K562 (cell line): Measurements from ENCODE around the gene KRT35. TPM values are rescaled to one million over a fixed set of nuclear protein-coding genes. Genes with fewer than 3 reads are reported as not detected.

Experiments
- ARID1B ChIP-seq: fragments of 450-650 bp; IDR thresholded peaks from 2 replicates; pipeline ENCODE4 v1.6.1; 2016; ENCODE audit warnings: antibody characterized with exemption, mild to moderate bottlenecking, inconsistent platforms
- ARID3B ChIP-seq: fragments of 250-450 bp; sonication (Bioruptor Pico); IDR thresholded peaks from 2 replicates; pipeline ENCODE4 v1.4.0; 2020; ENCODE audit warnings: borderline replicate concordance
- CBFA2T3 ChIP-seq: fragments of 450-650 bp; IDR thresholded peaks from 2 replicates; pipeline ENCODE4 v1.6.1; 2017
- CCNT2 ChIP-seq: IDR thresholded peaks from 2 replicates; pipeline ENCODE4 v1.6.1; 2011; ENCODE audit warnings: borderline replicate concordance, low read depth, mild to moderate bottlenecking, moderate library complexity, mixed read lengths, low read length; ENCODE audit not compliant: insufficient read length; ENCODE audit errors: extremely low read depth
- CREM ChIP-seq: IDR thresholded peaks from 2 replicates; pipeline ENCODE4 v1.6.1; 2014; ENCODE audit warnings: antibody characterized with exemption, low read depth
- CTBP1 ChIP-seq: fragments of 450-650 bp; IDR thresholded peaks from 2 replicates; pipeline ENCODE4 v1.6.1; 2016; ENCODE audit warnings: borderline replicate concordance
- DNMT1 ChIP-seq: fragments of 450-650 bp; IDR thresholded peaks from 2 replicates; pipeline ENCODE4 v1.6.1; 2016; ENCODE audit warnings: antibody characterized with exemption, mild to moderate bottlenecking
- HDAC3 ChIP-seq: fragments of 450-650 bp; IDR thresholded peaks from 2 replicates; pipeline ENCODE4 v1.6.1; 2018; ENCODE audit warnings: borderline replicate concordance, mild to moderate bottlenecking, moderate library complexity; ENCODE audit not compliant: partially characterized antibody
- HLTF ChIP-seq: fragments of 450-650 bp; IDR thresholded peaks from 2 replicates; pipeline ENCODE4 v1.6.1; 2016
- KLF10 ChIP-seq: fragments of 250-450 bp; sonication (Bioruptor Pico); IDR thresholded peaks from 2 replicates; pipeline ENCODE4 v1.6.1; 2021; ENCODE audit warnings: matching md5 sums
- NR2C1 ChIP-seq, 2 experiments: fragments of 450-650 bp; IDR thresholded peaks; 2 replicates each; pipeline ENCODE4 v1.6.1; 2017; ENCODE audit warnings: mild to moderate bottlenecking in 2 of 2, antibody characterized with exemption in 1 of 2, inconsistent platforms in 1 of 2, missing compliant biosample characterization in 1 of 2, missing genetic modification characterization in 1 of 2
- NR2C2 ChIP-seq, 2 experiments: fragments of 200-800 bp in 1 of 2; sonication (Bioruptor generic) in 1 of 2; sonication (generic) in 1 of 2; formaldehyde crosslinking in 1 of 2; IDR thresholded peaks; 2 replicates each; pipeline versions ENCODE4 v1.6.1 to v1.8.0; 2016 to 2022; ENCODE audit warnings: mild to moderate bottlenecking in 1 of 2, missing compliant biosample characterization in 1 of 2, missing genetic modification characterization in 1 of 2, missing genetic modification reagents in 1 of 2
- PATZ1 ChIP-seq: fragments of 250-450 bp; sonication (Bioruptor Pico); IDR thresholded peaks from 2 replicates; pipeline ENCODE4 v1.5.0; 2020; ENCODE audit warnings: mild to moderate bottlenecking, borderline replicate concordance
- PHF20 ChIP-seq: fragments of 450-650 bp; IDR thresholded peaks from 2 replicates; pipeline ENCODE4 v1.6.1; 2018; ENCODE audit not compliant: partially characterized antibody
- PTRF ChIP-seq: fragments of 450-650 bp; IDR thresholded peaks from 2 replicates; pipeline ENCODE4 v1.6.1; 2016; ENCODE audit warnings: mild to moderate bottlenecking, missing genetic modification characterization, missing compliant biosample characterization
- SMAD1 ChIP-seq: fragments of 150-350 bp; IDR thresholded peaks from 2 replicates; pipeline ENCODE4 v1.6.1; 2014; ENCODE audit warnings: low read length, low read depth; ENCODE audit not compliant: partially characterized antibody
- SMAD4 ChIP-seq: fragments of 250-450 bp; sonication (Bioruptor Pico); conservative IDR thresholded peaks from 2 replicates; pipeline ENCODE4 v1.8.0; 2021; ENCODE audit warnings: inconsistent platforms, mild to moderate bottlenecking, moderate library complexity
- SMARCE1 ChIP-seq: fragments of 450-650 bp; IDR thresholded peaks from 2 replicates; pipeline ENCODE4 v1.7.1; 2016; ENCODE audit warnings: mild to moderate bottlenecking
- TFAM ChIP-seq: fragments of 250-450 bp; sonication (Bioruptor Pico); conservative IDR thresholded peaks from 2 replicates; pipeline ENCODE4 v1.5.0; 2021; ENCODE audit warnings: mild to moderate bottlenecking, moderate library complexity
- ZNF217 ChIP-seq: sonication (generic); formaldehyde crosslinking; IDR thresholded peaks from 2 replicates; pipeline ENCODE4 v1.8.0; 2022; ENCODE audit warnings: mild to moderate bottlenecking, missing genetic modification reagents
- ZNF3 ChIP-seq: fragments of 250-450 bp; sonication (Bioruptor Pico); IDR thresholded peaks from 2 replicates; pipeline ENCODE4 v1.5.0; 2021; ENCODE audit warnings: mild to moderate bottlenecking, moderate library complexity
- ZNF347 ChIP-seq: fragments of 450-650 bp; formaldehyde crosslinking; IDR thresholded peaks from 2 replicates; pipeline ENCODE4 v1.4.0; 2020; ENCODE audit warnings: low read depth, mild to moderate bottlenecking, moderate library complexity
- ZNF592 ChIP-seq: fragments of 450-650 bp; IDR thresholded peaks from 2 replicates; pipeline ENCODE4 v1.6.1; 2017; ENCODE audit warnings: antibody characterized with exemption, mild to moderate bottlenecking
- polyA plus RNA-seq, 8 experiments: library from polyadenylated mRNA; depleted of rRNA in 4 of 8; stranded (reverse) in 5 of 8; unstranded in 3 of 8; fragments of >200 nt; fragmentation: Nextera tagmentation in 2 of 8; fragmentation: Illumina TruSeq in 1 of 8; extraction: Ambion mirVana in 2 of 8; extraction: Trizol in 1 of 8; gene quantifications; 2 replicates each; pipeline versions ENCODE4 v1.2.1 to v1.2.3, GENCODE V29; 2011 to 2014; ENCODE audit warnings: inconsistent platforms in 1 of 8, missing spikeins in 1 of 8
- total RNA-seq, 7 experiments: library from RNA; depleted of rRNA in 6 of 7; stranded (reverse); fragments of >200 nt in 6 of 7; fragmentation: Illumina TruSeq in 2 of 7; extraction: Trizol in 2 of 7; gene quantifications; 2 replicates each; pipeline versions ENCODE4 v1.2.1 to v1.2.3, GENCODE V29; 2011 to 2021; ENCODE audit warnings: low replicate concordance in 1 of 7

Gene KRT35
- total and polyA plus RNA-seq, 9 of the 15 experiments (the other 6 are each of a cell fraction or from before 2014, with no cell fraction given) = not detected

GRCh38 chr17:41511116-41511515 is 30.2 kb upstream of the KRT35 start (continued):
- TF ChIP-seq NR2C1 (IDR thresholded peaks at IDR 0.05) = no peak
- no peak for TF ChIP-seq NR2C1 (tag; IDR thresholded peaks at IDR 0.05)
- TF ChIP-seq SMAD4 (CRISPR knock-in tag) = 0 out of 2 replicates have a peak, but pooled peaks have one; percentile 34
- TF ChIP-seq ARID3B = no peak
- TF ChIP-seq CCNT2 = no peak
- no peak for TF ChIP-seq TFAM
- TF ChIP-seq PATZ1 (CRISPR knock-in tag) = no peak
- no peak for TF ChIP-seq KLF10
- no peak for TF ChIP-seq PHF20
- TF ChIP-seq CBFA2T3 = 0 out of 2 replicates have a peak, but pooled peaks have one; percentile 5
- TF ChIP-seq HDAC3 = no peak
- TF ChIP-seq SMARCE1 = 0 out of 2 replicates have a peak, but pooled peaks have one; percentile 12
- no peak for TF ChIP-seq ZNF217
- TF ChIP-seq NR2C2 (CRISPR knock-in tag; IDR thresholded peaks at IDR 0.05) = no peak
- peak; percentile 16; the same call in 1 of the 2 replicates for TF ChIP-seq NR2C2 (tag; IDR thresholded peaks at IDR 0.05)
- no peak for TF ChIP-seq HLTF
- TF ChIP-seq ARID1B = peak; percentile 36
- no peak for TF ChIP-seq ZNF3 (CRISPR knock-in tag)
- peak; percentile 62 for TF ChIP-seq ZNF592
- TF ChIP-seq SMAD1 = no peak
- TF ChIP-seq DNMT1 = no peak
- TF ChIP-seq CTBP1 = peak; percentile 30; the same call in 1 of the 2 replicates
- peak; percentile 31; the same call in 1 of the 2 replicates for TF ChIP-seq CREM
- TF ChIP-seq ZNF347 (CRISPR knock-in tag) = no peak
- no peak for TF ChIP-seq PTRF (tag)
